GM21529 (cell line): ENCODE measurements around the gene PDE1A.

Experiments used
- ATAC-seq: cut with Tn5 transposase; IDR thresholded peaks from one replicate; pipeline ENCODE4 v1.9.1; 2021; ENCODE audit not compliant: unreplicated experiment

PDE1A gene

GRCh38 chr2:182220335-182220734 lies 206.5 kb downstream of the PDE1A start:
- ATAC-seq, result no peak

DNA sequence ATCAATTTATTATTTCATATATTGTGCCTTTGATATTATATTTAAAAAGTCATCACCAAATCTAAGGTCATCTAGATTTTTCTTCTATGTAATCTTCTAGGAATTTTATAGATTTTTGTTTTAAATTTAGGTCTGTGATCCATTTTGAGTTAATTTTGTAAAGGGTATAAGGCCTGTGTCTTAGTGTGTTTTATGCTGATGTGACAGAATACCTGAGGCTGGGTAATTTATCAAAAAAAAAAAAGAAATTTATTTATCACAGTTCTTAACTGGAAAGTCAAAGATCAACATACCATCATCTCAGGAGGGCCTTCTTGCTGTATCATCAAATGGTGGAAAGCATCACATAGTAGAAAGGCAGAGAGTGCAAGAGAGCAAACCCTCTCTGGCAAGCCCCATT lies 216.2 kb downstream of the PDE1A start:
- ATAC-seq, result no peak

DNA sequence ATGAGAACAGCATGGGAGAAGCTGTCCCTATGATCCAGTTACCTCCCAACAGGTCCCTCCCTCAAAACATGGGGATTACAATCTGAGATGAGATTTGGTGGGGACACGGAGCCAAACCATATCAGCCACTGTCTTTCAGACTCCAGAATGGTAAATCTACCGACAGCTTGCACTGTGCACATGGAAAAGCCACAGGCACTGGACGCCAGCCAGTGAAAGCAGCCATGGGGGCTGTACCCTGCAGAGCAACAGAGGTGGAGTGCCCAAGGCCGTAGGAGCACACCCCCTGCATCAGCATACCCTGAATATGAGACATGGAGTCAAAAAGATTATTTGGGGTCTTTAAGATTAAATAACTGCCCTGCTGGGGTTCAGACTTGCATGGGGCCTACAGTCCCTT lies 218.4 kb downstream of the PDE1A start:
- ATAC-seq, result no peak

- peak; percentile 79 for ATAC-seq
Observed at GRCh38 chr2:182207049-182207746, 219.6 kb downstream of the PDE1A start.

GRCh38 chr2:182197529-182197928 lies 229.3 kb downstream of the PDE1A start:
- ATAC-seq, result no peak

DNA sequence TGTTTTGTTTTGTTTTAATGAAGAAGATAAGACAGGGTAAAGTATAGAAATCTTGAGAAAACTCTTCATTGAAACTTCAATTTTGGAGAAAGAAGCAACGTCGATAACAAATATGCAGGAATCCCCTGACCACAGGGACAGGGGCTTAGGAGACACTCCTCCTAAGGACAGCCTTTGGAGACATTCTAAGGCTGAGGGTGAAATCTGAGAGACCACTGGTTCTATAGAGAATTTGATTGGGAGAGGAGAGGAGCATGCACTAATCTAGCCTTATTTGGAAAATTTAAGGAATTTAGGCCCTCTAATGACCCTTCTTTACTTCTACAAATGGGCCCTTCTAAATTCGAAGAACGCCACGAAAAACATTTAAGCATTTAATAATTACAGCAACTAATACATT lies 233.5 kb downstream of the PDE1A start:
- ATAC-seq, result no peak

DNA sequence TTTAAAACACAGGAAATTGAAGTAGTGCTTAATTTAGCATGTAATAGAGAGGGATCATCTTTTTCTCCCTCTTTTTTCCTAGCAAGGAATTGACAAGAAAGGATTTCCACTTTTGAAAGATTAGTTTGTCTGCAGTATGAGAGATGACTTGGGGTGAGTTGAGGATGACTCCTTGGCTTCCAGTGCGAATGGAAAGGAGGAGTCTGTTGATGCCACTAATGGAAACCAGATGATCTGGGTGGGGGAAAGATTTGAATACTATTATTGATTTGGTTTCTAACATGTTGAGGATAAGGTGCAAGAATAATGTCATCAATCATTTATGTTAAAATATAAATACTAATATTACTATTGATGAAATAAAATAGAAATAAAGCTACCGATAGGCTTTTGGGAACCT lies 235.8 kb downstream of the PDE1A start:
- ATAC-seq, result no peak

GRCh38 chr2:182187130-182187529 lies 239.7 kb downstream of the PDE1A start:
- ATAC-seq, result no peak

DNA sequence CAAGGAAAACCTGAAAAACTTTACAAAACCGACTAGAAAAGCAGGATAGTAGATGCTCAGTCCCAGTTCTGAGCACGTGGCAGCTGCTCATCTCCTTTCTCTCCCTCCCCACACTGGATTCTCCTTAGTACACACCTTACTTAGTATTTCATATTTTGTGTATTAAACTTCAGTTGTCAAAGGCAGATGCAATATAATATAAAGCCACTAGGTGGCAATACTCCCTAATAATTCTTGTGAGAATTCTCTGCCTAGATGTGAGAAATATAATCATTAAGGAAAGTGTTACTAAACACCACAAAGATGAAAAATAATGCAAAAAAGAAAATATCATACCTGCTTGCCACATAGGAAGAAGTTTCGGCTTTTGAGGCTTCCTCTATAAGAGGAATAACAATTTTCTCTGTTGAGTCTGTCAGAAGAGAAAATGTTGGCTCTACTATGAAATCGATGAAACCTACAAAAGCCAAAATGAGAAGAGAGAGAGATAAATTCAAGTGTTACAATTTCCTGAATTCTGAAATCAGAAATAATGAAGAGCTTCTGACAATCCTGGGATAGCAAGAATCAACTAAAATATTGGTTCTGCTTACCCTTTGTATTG lies 240.6 kb downstream of the PDE1A start:
- peak; percentile 82 for ATAC-seq

- ATAC-seq, result no peak
Observed at GRCh38 chr2:182182436-182182835, 244.4 kb downstream of the PDE1A start.

GRCh38 chr2:182181381-182181780 lies 245.5 kb downstream of the PDE1A start:
- no peak for ATAC-seq

DNA sequence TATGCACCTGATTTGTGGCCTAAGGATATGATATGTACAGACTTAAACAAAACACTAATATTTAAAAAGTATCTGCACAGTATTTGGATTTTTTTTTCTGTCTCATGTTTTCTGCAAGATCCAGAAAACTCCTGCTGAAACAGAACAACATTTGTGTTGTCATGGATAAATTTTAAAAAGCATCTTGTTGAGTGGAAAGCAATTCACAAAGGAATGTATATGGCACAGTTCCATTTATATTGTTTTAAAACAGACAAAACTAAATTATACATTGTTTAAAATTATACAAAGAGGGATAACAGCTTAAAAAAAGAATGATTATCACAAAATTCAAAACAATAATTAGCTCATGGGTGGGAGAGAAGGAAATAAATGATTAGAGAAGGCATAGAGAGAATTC lies 247.7 kb downstream of the PDE1A start:
- no peak for ATAC-seq

DNA sequence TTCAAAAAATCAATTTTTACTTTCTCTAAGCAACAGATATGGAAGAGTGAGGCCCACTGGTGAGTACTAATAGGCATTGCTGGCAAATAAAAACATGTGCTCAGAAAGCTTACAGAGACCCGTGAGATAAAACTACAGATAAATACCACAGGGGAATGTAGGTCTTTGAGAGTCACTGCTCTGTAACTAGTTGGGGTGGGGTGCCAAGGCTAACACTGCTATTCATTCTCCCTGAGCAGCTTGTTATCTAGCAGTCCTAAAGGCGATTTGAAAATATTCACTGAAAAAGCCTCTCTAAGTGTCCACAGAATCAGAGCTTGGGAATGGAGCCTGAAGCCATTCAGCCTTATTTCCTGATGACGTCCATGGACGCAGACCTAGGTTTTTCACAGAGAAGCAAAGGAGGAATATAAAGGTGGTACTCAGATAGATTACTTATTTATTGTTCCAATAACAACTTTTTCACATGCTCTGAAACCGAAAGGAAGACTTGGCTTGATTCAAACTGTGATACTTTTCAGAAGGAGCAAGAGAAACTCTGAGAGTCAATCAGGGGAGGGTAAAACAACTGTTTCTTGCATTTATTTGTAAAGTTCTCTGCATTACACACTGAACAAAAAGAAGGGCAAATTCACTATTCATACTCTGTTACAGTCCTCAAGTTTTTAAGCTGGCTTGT lies 252.8 kb downstream of the PDE1A start:
- ATAC-seq, result no peak

- no peak for ATAC-seq
Observed at GRCh38 chr2:182170341-182170740, 256.5 kb downstream of the PDE1A start.

DNA sequence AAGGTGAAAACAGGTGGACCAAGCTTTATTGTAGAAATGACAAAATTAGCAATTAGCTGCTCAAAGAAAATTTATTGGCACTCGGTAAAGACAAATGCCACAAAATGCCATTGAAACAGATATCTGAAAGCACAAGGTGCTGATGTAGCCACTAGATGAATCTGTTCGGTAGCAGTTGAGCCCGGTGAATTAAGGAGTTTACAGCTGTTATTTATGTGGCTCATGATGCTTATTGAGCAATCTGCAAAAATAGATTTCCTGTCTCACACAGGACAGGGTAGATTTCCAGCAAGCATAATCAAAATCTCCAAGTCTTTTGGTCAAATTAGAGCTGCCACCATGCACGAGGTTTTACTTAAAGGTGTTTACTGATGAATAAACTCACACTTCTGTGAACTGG lies 259.0 kb downstream of the PDE1A start:
- no peak for ATAC-seq

GRCh38 chr2:182166841-182167240 lies 260.0 kb downstream of the PDE1A start:
- ATAC-seq, result no peak

GRCh38 chr2:182166406-182166805 lies 260.4 kb downstream of the PDE1A start:
- ATAC-seq, result no peak

DNA sequence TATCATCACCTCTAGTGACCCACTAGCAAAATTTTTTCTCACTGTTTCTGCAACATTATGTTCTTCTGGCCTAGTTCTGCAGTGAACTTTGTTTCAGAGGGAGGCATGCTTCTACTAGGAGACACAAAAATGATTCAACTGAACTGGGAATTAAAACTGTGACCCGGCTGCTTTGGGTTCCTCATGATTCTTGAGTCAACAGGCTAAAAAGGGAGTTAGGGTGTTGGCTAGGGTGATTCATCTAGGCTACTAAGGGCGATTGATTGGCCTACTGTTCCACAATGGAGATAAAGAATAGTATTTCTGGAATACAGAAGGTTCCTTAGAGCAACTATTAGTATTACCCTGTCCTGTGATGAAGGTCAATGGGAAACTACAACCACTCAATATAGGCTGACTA lies 261.6 kb downstream of the PDE1A start:
- no peak for ATAC-seq

DNA sequence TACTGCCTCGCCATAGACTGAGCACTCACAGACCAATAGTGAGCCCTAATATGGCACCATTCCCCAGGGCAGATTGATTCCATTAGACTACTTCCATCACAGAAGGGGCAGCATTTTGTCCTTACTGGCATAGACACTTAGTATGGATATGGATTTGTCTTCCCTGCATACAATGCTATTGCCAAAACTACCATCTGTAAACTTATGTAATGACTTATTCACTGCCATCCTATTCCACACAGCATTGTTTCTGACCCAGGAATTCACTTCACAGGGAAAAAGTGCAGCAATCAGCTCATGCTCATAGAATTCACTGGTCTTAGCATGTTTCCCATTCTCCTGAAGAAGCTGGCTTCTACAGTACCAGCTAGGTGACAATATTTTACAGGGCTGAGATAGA lies 262.1 kb downstream of the PDE1A start:
- ATAC-seq, result no peak

DNA sequence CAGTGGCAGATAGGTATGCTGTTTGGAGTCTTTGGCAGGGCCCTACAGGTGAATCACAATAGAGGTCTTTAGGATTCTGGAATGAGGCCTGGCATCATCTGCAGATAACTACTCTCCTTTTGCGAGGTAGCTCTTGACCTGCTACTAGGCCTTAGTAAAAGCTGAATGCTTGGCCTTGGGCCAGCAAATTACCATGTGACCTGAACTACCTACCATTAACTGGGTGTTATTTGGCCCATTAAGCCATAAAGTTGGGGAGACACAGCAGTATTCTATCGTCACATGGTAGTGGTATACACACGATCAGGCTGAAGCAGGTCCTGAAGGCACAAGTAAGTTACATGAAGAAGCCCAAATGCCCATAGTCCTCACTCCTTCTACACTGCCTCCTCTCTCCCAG lies 263.0 kb downstream of the PDE1A start:
- ATAC-seq, result no peak

GRCh38 chr2:182148344-182148743 lies 278.5 kb downstream of the PDE1A start:
- no peak for ATAC-seq

GRCh38 chr2:182144776-182145165 lies 282.1 kb downstream of the PDE1A start:
- no peak for ATAC-seq
